ENCODE results near the gene MKNK2. TPM values are rescaled to one million over a fixed set of nuclear protein-coding genes. Genes with fewer than 3 reads are reported as not detected.

The MKNK2 gene
- polyA plus RNA-seq, 1 experiment: 31.1 TPM

DNA sequence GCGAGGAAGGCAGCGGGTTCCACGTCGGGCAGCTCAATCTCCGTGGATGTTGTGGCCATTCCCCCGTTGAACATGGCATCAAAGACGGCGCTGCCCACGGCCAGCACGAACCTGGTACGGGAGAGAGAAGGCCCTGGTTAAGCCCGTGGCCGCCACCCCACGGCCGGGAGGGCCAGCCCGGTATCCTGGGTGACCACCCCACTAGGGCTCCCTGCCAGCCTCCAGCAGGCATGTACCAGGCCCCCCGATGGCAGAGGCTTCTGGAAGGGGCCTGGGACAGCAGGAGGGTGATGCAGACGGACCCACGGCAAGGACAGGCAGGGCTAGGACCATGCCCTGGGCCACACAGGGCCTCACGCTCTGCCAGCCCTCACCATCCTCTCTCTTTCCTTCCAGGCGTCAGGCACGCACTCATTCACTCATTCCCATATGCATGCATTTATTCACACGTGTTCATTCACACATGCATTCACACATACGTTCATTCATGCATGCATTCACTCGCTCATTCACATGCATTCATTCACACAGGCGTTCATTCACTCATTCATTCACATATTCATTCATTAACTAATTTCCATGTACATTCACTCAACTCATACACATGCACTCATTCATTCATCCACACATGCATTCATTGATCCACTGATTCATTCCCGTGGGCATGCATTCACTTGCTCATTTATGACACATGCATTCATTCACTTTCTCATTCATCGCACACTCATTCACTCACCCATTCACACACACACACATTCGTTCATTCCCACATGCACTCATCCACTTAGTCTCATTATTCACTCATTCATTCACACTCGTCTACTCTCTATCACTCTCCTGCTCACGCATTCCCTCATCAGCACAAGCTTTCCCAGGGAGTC is 53.5 kb downstream of the MKNK2 start:
- POLR2A ChIA-PET: no interaction called here
- H3K27me3 ChIP-seq (ENCODE audit: control insufficient read depth, insufficient read depth, low read length): no peaks in the 10 kb centered on the region
- TF ChIP-seq, protein P1, sequence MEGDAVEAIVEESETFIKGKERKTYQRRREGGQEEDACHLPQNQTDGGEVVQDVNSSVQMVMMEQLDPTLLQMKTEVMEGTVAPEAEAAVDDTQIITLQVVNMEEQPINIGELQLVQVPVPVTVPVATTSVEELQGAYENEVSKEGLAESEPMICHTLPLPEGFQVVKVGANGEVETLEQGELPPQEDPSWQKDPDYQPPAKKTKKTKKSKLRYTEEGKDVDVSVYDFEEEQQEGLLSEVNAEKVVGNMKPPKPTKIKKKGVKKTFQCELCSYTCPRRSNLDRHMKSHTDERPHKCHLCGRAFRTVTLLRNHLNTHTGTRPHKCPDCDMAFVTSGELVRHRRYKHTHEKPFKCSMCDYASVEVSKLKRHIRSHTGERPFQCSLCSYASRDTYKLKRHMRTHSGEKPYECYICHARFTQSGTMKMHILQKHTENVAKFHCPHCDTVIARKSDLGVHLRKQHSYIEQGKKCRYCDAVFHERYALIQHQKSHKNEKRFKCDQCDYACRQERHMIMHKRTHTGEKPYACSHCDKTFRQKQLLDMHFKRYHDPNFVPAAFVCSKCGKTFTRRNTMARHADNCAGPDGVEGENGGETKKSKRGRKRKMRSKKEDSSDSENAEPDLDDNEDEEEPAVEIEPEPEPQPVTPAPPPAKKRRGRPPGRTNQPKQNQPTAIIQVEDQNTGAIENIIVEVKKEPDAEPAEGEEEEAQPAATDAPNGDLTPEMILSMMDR (IDR thresholded peaks at IDR 0.05; ENCODE audit: low read depth, low read length): no peak
- no peak overlapping the region for H3K4me3 ChIP-seq (ENCODE audit: low read depth, low read length)
- no peak overlapping the region for H3K27ac ChIP-seq (ENCODE audit: low read depth, low read length)
- CTCF ChIA-PET: no interaction called here
- H3K9me3 ChIP-seq (ENCODE audit: control insufficient read depth, insufficient read depth, low read length): peaks cover 17% of the 10 kb centered on the region; the same call in 1 of the 2 replicates
- no peak for DNase-seq (ENCODE audit: low read depth, low spot score)

GRCh38 chr19:1992759-1993260 is 58.2 kb downstream of the MKNK2 start:
- TF ChIP-seq, protein P1 (IDR thresholded peaks at IDR 0.05; ENCODE audit: low read depth, low read length): no peak
- POLR2A ChIA-PET: no interaction called here
- Histone ChIP-seq H3K4me3 (ENCODE audit: low read depth, low read length) (no peak overlapping the region), H3K27ac (ENCODE audit: low read depth, low read length) (no peak overlapping the region), H3K9me3 (ENCODE audit: control insufficient read depth, insufficient read depth, low read length) (peaks cover 16% of the 10 kb centered on the region; the same call in 1 of the 2 replicates), H3K27me3 (ENCODE audit: control insufficient read depth, insufficient read depth, low read length) (no peaks in the 10 kb centered on the region)
- DNase-seq (ENCODE audit: low read depth, low spot score): no peak
- CTCF ChIA-PET: no interaction called here

DNA sequence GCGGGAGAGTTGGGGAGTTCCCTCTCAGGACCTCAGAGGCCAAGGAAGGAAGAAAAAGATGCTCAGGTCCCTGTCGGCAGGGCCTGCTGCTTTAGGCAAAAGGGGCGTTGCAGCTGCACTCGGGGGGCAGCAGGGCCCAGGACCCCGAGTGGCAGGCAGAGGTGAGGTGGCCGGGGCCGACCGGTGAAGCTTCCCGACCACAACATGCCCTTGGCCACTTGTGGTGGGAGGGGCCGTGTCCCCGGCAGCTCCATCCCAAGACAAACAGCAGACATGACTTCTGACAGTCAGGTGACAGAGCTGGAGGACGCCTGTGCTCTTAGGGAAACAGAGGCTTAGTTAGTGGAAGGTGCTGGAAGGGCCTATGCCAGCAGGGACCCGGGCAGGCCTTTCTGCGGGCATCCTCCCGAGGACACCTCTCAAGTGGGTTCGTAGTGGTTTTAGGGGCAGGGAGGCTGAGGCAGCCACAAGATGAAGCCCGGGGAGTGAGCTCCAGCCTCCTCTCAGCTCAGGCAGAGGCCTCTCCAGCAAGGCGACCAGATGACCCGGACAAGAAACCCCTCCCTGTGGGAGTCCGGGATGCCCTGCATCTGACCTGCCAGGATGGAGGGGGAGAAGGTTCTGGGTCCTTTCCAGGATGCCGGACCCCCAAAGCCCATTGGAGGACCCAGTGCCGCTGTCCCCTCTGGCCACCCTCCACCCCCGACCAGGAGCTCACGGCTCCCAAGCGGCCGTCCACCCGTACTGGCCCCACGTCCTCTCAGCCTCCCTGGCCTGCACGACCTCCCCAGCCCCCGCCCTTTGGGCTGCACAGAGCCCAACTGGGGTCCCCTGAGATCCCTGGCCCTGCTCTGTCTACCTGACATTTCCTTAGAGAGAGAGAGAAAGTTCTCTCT is 59.8 kb downstream of the MKNK2 start:
- H3K9me3 ChIP-seq (ENCODE audit: control insufficient read depth, insufficient read depth, low read length): peaks cover 16% of the 10 kb centered on the region; the same call in 1 of the 2 replicates
- DNase-seq (ENCODE audit: low read depth, low spot score): no peak
- ChIA-PET CTCF (interaction anchor here (0.6 kb wide), 1 partner anchor 28 kb away, joined by 3 read pairs; no protein-coding TSS in a partner anchor), POLR2A (interaction anchor here (0.7 kb wide), 1 partner anchor 67 kb away, joined by 3 read pairs; no protein-coding TSS in a partner anchor)
- TF ChIP-seq, protein P1 (IDR thresholded peaks at IDR 0.05; ENCODE audit: low read depth, low read length): no peak
- no peak overlapping the region for H3K4me3 ChIP-seq (ENCODE audit: low read depth, low read length)
- no peaks in the 10 kb centered on the region for H3K27me3 ChIP-seq (ENCODE audit: control insufficient read depth, insufficient read depth, low read length)
- H3K27ac ChIP-seq (ENCODE audit: low read depth, low read length): no peak overlapping the region

DNA sequence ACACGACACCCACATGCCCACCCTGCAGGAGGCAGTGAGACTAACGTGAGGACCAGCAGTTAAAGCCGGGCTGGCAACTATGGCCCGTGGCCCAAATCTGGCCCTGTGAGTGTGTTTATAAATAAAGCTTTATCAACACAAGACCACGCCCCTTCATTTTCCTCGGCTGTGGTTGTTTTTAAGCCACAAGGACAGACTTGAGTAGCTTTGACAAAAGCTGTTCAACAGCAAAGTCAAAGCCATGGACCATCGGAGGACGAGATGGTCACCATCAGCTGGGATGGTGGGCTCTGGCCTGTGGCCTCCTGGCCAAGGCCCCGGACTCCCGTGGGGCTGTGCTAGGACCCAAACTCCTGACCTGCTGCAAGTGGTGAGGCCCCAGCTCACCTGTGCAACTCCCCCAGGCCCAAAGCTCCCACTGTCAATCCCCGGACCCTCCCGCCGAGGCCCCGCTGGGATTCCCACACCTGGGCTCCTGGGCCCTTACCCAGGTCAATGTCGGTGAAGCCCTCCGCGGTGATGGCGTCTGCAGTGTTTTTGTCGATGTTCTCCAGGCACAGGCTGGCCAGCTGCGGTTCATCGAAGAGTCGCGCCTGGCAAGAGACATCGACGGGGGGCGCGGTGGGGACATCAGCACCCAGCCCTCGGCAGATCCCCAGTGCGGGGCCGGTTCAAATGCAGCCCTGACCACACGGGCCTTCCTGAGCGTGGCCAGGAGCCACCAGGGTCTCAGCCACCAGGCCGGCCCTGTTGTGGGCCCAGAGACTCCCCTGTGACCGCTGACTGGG is 60.6 kb downstream of the MKNK2 start:
- ChIA-PET POLR2A (no interaction called here), CTCF (interaction anchor here (0.6 to 1.1 kb wide), 2 partner anchors 29 to 284 kb away, joined by 4 to 7 read pairs; no protein-coding TSS in a partner anchor)
- Histone ChIP-seq H3K27ac (ENCODE audit: low read depth, low read length) (no peak overlapping the region), H3K4me3 (ENCODE audit: low read depth, low read length) (no peak overlapping the region), H3K9me3 (ENCODE audit: control insufficient read depth, insufficient read depth, low read length) (peaks cover 16% of the 10 kb centered on the region; the same call in 1 of the 2 replicates), H3K27me3 (ENCODE audit: control insufficient read depth, insufficient read depth, low read length) (no peaks in the 10 kb centered on the region)
- TF ChIP-seq, protein P1 (IDR thresholded peaks at IDR 0.05; ENCODE audit: low read depth, low read length): no peak
- no peak for DNase-seq (ENCODE audit: low read depth, low spot score)
